Calu3 (cell line): ENCODE results near the gene PTPN6. TPM values are rescaled to one million over a fixed set of nuclear protein-coding genes. Genes with fewer than 3 reads are reported as not detected.
A peak's percentile ranks its signal among the peaks of the same experiment; 100 is the strongest.

Experiments
- BruUV-seq: library from RNA; stranded (reverse); fragments of 400-500 nt; replicated peaks from 2 replicates; lab custom pipeline; 2021; lab: Mats Ljungman, UMichigan
- CTCF ChIA-PET: fragments of 300-600 bp; sonication (Branson Sonifier 250); formaldehyde crosslinking; loops from one replicate; lab custom pipeline; 2022; ENCODE audit warnings: antibody characterized with exemption; lab: Charles Lee
- DNase-seq: peaks from one replicate; pipeline ENCODE4 v3.0.0; 2022
- H3K27ac Mint-ChIP-seq: one replicate; pipeline ENCODE4 v1.8.0; 2022; ENCODE audit warnings: mixed read lengths; ENCODE audit not compliant: unreplicated experiment
- H3K27me3 Mint-ChIP-seq: one replicate; pipeline ENCODE4 v1.8.0; 2022; ENCODE audit warnings: mixed read lengths; ENCODE audit not compliant: unreplicated experiment
- H3K36me3 Mint-ChIP-seq: one replicate; pipeline ENCODE4 v1.8.0; 2022; ENCODE audit warnings: mild to moderate bottlenecking, moderate library complexity, mixed read lengths; ENCODE audit not compliant: insufficient read depth, unreplicated experiment
- H3K4me1 Mint-ChIP-seq: one replicate; pipeline ENCODE4 v1.8.0; 2022; ENCODE audit warnings: mild to moderate bottlenecking, low read depth, mixed read lengths; ENCODE audit not compliant: unreplicated experiment
- H3K4me3 Mint-ChIP-seq: one replicate; pipeline ENCODE4 v1.8.0; 2022; ENCODE audit warnings: mild to moderate bottlenecking, low read depth, moderate library complexity, mixed read lengths; ENCODE audit not compliant: unreplicated experiment
- H3K9me3 Mint-ChIP-seq: one replicate; pipeline ENCODE4 v1.8.0; 2022; ENCODE audit warnings: low read depth, mixed read lengths; ENCODE audit not compliant: unreplicated experiment
- CTCF ChIP-seq: fragments of 200-600 bp; IDR thresholded peaks from one replicate; pipeline ENCODE4 v1.8.0; 2022; ENCODE audit warnings: antibody characterized with exemption; ENCODE audit not compliant: unreplicated experiment
- intact Hi-C: fragments of 100-400 bp; cut with micrococcal nuclease; formaldehyde crosslinking; loops from one replicate; pipeline ENCODE4 v1.10.0; 2022; ENCODE audit not compliant: unreplicated experiment
- total RNA-seq: library from RNA; stranded (reverse); gene quantifications from 2 replicates; pipeline ENCODE4 v1.2.3, GENCODE V29; 2022

PTPN6 gene
- total RNA-seq, 1 experiment from 2014 or later: 46.3 TPM

- H3K27me3 Mint-ChIP-seq: no peaks in the 10 kb centered on the region
- H3K27ac Mint-ChIP-seq: peak overlapping the region; percentile 68
- TF ChIP-seq CTCF: no peak
- CTCF ChIA-PET: interaction anchor here (0.7 to 1.5 kb wide), 2 partner anchors 8 to 71 kb away, joined by 3 to 7 read pairs; no protein-coding TSS in a partner anchor
- H3K36me3 Mint-ChIP-seq: peaks cover 60% of the 10 kb centered on the region
- peak overlapping the region; percentile 83 for H3K4me3 Mint-ChIP-seq
- H3K4me1 Mint-ChIP-seq: peaks cover 77% of the 10 kb centered on the region
- H3K9me3 Mint-ChIP-seq: no peaks in the 10 kb centered on the region
- no peak for DNase-seq
- TSS peak; percentile 13 for BruUV-seq
- intact Hi-C loops: loop anchor here (5.0 kb wide), 1 partner anchor 62 kb away; the partner anchor contains the start of gene TPI1
Measured at GRCh38 chr12:6929466-6930452, 21.4 kb upstream of the PTPN6 start.

GRCh38 chr12:6932766-6933165, 18.4 kb upstream of the PTPN6 start:
- H3K4me3 Mint-ChIP-seq: no peak overlapping the region
- no peak for TF ChIP-seq CTCF
- intact Hi-C loops: no loop called here
- no peak for DNase-seq
- no peaks in the 10 kb centered on the region for H3K27me3 Mint-ChIP-seq
- H3K36me3 Mint-ChIP-seq: peaks cover 65% of the 10 kb centered on the region
- H3K4me1 Mint-ChIP-seq: peaks cover 53% of the 10 kb centered on the region
- CTCF ChIA-PET: no interaction called here
- BruUV-seq: no TSS peak
- no peaks in the 10 kb centered on the region for H3K9me3 Mint-ChIP-seq
- H3K27ac Mint-ChIP-seq: no peak overlapping the region

GRCh38 chr12:6934110-6934509, 17.0 kb upstream of the PTPN6 start:
- TF ChIP-seq CTCF: no peak
- H3K36me3 Mint-ChIP-seq: peaks cover 69% of the 10 kb centered on the region
- H3K27me3 Mint-ChIP-seq: no peaks in the 10 kb centered on the region
- no peak overlapping the region for H3K4me3 Mint-ChIP-seq
- H3K27ac Mint-ChIP-seq: peak overlapping the region; percentile 18
- no peaks in the 10 kb centered on the region for H3K9me3 Mint-ChIP-seq
- intact Hi-C loops: no loop called here
- peaks cover 58% of the 10 kb centered on the region for H3K4me1 Mint-ChIP-seq
- BruUV-seq: no TSS peak
- DNase-seq: no peak
- CTCF ChIA-PET: no interaction called here

- DNase-seq: no peak
- no peaks in the 10 kb centered on the region for H3K27me3 Mint-ChIP-seq
- peaks cover 74% of the 10 kb centered on the region for H3K36me3 Mint-ChIP-seq
- H3K4me1 Mint-ChIP-seq: peaks cover 47% of the 10 kb centered on the region
- peak overlapping the region; percentile 93 for H3K27ac Mint-ChIP-seq
- CTCF ChIA-PET: interaction anchor here (0.6 to 0.8 kb wide), 2 partner anchors 63 to 203 kb away, joined by 3 read pairs; no protein-coding TSS in a partner anchor
- no peak for TF ChIP-seq CTCF
- intact Hi-C loops: no loop called here
- H3K4me3 Mint-ChIP-seq: peak overlapping the region; percentile 75
- no TSS peak for BruUV-seq
- no peaks in the 10 kb centered on the region for H3K9me3 Mint-ChIP-seq
Measured at GRCh38 chr12:6935371-6936193, 15.6 kb upstream of the PTPN6 start.
